HG03064 (cell line): ENCODE measurements around the gene RMDN2.
"Not testable (repeated sequence)": the region's sequence is repeated elsewhere in the genome, so short reads cannot be mapped to it uniquely, and the experiment has no call there.

Experiments used
- ATAC-seq: cut with Tn5 transposase; IDR thresholded peaks from one replicate; pipeline ENCODE4 v1.9.1; 2021; ENCODE audit warnings: low read depth; ENCODE audit not compliant: unreplicated experiment

Gene RMDN2

DNA sequence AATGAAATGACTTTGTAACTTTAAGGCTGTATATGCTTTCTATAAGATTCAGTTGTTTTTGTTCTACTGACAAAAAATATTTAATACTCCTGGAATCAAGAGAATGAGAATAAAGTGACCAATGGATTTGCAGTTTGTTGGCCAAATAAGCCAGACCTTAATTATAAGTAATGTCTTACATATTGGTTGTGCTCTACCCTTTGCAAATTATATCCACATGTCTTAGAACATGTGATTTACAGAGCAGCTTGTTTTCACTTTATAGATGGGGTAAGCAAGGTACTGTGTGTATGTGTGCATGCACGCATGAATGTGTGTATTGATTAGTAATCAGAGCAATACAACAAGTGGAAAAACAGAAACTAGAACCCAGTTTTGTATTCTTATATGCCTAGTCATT lies 59.1 kb downstream of the RMDN2 start:
- no peak for ATAC-seq

DNA sequence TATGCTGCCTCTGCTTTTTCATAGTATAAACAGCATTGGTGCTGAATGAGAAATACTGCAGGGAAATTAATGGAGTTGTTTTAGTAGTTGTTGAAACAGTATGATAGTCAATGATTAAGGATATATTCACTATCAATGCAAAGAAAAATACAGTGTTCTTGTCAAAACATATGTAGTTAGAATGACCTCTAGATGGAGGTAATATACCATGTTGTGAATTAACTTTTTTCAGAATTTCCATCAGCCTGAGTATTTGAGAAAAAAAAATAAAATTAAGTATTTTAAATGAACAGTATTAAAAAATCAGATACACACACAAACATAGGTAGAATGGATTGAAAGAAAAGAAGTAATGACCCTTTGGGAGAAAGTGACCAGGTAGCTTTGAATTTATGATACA lies 59.5 kb downstream of the RMDN2 start:
- no peak for ATAC-seq

DNA sequence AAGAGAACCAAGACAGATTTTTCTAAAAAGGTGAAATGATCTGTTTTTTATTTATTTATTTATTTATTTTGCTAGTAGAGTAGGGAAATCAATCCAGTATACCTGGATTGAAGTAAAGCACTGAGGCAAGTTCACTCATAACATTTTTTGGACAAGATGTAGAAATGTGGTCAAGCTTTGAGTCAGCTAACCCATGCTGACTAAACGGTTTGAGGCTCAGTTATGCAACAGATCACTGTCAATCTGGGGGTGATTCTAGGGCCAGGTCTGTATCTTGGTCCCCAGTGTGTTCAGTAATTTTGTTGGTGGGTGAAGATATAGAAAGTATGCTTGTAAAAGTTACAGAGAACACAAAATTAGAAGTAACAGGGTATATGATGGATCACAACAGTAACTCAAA lies 60.2 kb downstream of the RMDN2 start:
- ATAC-seq: no peak

DNA sequence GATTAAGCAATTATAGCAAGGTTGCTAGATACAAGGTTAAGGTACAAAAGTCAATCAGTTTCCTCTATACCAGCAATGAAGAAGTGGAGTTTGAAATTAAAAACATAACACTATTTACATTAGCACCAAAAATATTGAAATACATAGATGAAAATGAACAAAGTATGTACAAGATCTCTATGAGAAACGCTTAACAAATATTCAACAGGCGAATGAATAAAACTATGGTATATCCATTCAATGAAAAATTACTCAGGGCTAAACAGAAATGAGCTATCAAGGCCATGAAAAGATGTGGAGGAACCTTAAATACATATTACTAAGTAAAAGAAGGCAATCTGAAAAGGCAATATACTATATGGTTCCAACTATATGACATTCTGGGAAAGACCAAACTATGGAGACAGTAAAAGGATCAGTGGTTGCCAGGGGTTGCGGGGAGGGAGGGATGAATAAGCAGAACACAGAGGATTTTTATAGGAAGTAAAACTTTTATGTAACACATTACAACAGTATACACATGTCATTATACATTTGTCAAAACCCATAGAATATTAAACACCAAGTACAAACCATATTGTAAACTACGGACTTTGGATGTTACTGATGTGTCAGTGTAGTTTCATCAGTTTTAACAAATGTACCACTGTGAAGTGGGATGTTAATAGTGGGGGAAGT lies 62.1 kb downstream of the RMDN2 start:
- ATAC-seq: no peak

DNA sequence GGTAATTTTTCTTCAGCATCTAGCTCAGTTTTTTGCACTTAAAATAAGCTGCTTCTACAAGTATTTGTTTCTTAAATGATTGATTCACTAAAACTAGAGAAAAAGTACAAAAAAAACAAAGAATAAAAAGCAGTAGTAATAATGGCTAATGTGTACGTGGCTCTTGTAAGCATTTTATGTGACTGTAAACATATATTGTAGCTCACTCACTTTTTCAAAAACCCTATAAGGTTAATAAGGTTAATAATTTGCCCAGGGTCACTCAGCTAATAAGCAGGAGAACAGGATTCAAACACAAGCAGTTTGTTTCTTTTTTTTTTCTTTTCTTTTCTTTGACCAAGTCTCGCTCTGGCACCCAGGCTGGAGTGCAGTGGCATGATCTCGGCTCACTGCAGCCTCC lies 67.5 kb downstream of the RMDN2 start:
- ATAC-seq: no peak

DNA sequence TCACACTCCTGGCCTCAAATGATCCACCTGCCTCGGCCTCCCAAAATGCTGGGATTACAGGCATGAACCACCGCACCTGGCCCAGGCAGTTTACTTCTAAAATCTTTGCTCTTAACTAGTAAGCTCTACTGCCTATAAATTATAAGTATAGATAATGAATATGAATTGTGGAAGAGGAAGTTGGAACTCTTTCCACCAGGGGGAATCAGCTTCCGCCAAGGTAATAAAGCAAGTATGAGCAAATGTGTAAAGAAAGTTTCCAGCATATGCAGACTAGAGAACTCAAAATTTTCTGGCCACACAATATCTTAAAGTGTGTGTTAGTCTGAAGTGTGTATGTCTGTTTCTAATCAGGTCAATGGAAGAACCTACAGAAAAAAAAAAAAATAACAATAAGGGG lies 68.1 kb downstream of the RMDN2 start:
- ATAC-seq: no peak

DNA sequence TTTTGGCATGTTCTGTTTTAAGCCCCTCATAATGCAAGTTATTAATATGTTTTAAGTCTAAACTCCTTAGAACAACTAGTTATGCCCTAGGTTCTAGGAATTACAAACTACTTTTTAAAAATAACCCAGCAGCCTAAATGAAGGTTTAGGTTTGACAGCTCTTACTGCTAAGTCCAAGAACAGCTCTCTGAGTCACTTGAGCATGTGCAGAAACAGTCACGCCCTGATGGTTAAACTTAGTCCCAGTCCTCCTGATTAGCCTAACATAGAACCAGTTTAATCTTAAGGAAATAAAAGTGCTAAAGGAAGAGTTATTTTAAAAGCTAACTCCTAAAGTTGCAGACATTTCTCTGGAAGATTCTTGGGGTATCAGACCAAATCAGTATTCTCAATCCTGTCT lies 72.5 kb downstream of the RMDN2 start:
- no peak for ATAC-seq

DNA sequence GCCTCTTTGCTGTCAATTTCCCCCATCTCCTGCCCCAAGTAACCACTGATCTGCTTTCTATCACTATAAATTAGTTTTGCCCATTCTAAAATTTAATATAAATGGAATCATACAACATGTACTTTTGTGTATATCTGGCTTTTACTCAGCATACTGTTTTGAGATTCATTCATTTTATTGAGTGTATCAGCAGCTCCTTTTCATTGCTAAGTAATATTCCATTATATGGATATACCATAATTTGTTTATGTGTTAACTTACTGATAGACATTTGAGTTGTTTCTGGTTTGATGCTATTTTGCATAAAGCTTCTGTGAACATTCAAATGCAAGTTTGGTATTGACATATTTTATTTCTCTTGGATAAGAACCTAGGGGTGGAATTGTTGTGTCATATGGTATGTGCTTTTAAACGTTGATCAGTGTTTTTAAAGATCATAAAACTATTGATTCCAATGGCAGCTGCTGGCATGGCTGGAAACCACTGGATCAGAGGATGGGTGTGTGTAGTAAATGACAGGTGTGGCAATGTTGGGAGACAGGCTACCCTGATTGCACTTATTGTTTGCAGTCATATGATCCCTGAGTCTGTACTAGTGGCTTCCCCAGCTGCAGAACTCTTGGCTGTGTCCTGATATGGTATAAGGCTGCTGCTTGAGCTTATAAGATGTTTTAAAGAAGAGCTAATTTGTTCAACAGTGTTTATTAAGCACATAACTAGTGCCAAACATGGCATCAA lies 75.6 kb downstream of the RMDN2 start:
- no peak for ATAC-seq

DNA sequence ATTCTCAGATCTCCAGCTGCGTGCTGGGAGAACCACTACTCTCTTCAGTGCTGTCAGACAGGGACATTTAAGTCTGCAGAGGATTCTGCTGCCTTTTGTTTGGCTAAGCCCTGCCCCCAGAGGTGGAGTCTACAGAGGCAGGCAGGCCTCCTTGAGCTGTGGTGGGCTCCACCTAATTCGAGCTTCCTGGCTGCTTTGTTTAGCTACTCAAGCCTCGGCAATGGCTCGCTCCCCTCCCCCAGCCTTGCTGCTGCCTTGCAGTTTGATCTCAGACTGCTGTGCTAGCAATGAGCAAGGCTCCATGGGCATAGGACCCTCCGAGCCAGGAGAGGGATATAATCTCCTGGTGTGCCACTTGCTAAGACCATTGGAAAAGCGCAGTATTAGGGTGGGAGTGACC lies 85.1 kb downstream of the RMDN2 start:
- ATAC-seq: not testable (repeated sequence)

DNA sequence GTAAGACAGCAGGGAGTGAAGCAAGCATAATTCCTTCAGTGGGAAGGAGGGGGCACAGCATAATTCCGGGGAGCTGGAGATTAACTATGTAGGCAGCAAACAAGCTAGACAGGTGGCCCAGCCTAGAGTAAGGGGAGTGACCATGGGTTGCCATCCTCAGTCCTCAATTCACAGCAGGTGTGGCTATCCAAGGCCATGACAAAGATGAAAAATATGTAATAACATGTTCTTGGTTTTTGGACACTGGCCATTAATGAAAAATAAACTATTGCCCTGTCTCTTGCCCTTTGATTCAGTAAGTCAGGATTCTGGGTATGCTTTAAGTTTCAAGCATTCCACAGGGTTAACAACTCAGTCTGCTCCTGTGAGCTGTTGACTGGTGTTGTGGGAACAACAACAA lies 85.9 kb downstream of the RMDN2 start:
- no peak for ATAC-seq

DNA sequence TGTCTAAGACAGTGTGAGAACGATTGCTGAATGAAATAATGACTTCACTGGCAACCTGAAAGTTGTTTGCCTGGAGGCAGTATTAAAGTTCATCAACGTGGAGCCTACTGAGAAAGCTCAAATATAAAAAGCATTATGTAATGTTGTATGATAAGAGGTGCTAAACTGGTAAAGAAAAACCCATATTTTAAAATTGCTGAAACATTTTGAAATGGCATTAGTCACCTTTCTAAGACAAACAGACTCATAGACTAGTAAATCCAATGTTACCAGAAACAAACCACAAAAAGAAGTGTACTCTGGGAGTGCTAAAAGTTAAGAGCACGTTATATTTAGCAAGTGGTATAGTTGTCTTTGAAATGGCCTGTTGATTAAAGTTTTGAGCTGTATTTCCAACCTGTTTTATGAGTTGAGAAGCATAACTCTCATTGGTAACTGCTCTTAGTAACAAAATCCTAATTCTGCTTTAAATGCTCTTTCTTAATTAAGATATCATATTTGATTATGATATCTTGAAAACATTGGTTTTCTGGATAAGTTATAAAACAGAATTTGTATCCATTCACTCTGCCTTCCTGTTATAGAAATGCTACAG lies 88.2 kb downstream of the RMDN2 start:
- ATAC-seq: no peak

DNA sequence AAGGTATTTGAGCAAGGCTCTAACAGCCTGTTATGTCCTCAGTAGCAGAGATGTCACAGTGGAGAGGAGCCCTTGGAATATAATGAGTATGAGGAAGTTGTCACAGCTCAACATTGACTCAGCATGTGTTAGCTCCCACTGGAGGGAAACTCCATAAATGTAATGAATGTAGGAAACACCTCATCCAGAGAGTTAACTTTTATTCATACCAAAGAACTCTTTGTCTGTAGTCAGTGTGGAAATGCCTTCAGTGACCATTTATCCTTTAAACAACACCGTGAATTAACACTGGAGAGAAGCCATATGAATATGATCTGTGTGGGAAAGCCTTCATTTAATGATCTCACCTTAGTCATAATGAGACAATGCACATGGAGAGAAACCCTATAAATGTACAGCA lies 91.1 kb downstream of the RMDN2 start:
- ATAC-seq: no peak

DNA sequence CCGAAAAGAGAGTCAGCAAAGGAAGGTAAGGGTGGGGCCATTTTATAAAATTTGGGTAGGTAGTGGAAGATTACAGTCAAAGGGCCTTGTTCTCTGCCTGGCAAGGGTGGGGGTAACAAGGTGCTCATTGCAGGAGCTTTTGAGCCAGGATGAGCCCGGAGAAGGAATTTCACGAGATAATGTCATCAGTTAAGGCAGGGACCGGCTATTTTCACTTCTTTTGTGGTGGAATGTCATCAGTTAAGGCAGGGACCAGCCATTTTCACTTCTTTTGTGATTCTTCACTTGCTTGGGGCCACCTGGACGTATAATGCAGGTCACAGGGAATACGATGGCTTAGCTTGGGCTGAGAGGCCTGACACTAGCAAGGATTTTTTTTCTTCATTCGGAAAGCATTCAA lies 92.7 kb downstream of the RMDN2 start:
- ATAC-seq: no peak

DNA sequence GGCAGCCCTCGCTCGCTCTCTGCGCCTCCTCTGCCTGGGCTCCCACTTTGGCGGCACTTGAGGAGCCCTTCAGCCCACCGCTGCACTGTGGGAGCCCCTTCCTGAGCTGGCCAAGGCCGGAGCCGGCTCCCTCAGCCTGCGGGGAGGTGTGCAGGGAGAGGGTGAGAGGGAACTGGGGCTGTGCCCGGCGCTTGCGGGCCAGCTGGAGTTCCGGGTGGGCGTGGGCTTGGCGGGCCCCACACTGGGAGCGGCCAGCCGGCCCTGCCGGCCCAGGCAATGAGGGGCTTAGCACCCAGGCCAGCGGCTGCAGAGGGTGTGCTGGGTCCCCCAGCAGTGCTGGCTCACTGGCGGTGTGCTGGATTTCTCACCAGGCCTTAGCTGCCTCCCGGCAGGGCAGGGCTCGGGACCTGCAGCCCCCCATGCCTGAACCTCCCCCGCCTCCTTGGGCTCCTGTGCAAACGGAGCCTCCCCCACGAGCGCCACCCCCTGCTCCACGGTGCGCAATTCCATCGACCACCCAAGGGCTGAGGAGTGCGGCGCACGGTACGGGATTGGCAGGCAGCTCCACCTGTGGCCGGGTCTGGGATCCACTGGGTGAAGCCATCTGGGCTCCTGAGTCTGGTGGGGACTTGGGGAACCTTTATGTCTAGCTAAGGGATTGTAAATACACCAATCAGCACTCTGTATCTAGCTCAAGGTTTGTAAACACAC lies 95.4 kb downstream of the RMDN2 start:
- not testable (repeated sequence) for ATAC-seq

DNA sequence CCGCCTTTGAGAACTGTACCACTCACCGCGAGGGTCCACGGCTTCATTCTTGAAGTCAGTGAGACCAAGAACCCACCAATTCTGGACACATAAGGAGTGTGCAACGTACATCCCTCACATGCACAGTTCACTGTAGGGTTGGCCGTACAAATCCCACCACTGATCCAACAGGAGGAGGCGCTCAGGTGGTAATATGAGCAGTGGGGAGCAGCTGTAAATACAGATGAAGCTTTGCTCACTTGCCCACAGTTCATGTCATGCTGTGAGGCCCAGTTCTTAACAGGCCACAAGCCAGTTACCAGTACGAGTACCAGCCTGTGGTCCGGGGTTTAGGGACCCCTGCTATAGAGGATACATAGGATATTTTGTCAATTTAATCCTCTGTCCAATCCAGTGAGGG lies 96.5 kb downstream of the RMDN2 start:
- ATAC-seq: no peak

DNA sequence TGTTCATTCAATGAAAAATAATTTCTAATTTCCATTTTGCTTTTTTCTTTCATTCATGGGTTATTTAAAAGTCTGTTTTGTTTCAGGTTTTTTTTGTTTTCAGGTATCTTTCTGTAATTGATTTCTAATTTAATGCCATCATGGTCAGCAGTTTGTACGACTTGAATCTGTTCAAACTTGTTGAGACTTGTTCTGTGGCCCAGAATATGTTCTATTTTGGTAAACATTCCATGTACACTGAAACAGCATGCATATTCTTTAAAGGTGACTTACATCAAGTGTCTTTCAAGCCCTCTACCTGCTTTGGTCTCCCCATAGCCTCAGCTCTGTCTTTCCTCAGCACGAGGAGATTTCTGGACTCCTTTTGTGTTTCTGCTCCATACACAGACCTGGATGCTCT lies 101.8 kb downstream of the RMDN2 start:
- ATAC-seq: no peak

DNA sequence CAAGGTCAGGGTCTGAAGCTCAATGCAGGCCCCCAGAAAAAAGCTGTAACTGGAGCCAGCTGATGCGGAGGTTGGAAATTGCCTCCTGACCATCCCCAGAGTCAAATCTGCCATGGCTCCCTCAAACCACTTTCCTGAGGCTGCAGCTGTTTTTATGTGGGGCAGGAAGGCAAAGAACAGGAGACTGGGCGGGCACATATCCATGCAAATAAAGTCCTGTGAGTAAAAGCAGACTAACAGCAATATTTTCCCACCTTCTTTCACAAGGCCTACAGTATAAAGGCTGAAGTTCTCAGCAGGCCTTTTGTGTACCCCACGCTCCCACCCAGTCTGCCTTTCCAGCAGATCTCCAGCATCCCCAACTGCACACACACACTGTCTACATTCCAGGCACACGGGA lies 103.7 kb downstream of the RMDN2 start:
- ATAC-seq: no peak

DNA sequence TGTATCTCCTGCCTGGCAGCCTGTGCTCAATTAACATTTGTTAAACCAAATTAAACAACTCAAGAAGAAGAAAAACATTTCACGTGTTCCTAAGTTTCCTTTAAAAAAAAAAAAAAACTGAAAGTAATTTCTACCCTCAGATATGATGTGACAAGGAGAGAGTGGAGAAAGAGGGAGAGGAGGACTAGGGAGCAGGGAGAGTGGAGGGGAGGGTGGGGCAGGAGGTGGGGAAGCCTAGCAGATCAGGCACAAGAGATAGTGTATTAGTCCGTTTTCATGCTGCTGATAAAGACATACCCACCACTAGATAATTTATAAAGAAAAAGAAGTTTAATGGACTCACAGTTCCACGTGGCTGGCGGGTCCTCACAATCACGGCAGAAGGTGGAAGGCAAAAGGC lies 104.4 kb downstream of the RMDN2 start:
- ATAC-seq: no peak

DNA sequence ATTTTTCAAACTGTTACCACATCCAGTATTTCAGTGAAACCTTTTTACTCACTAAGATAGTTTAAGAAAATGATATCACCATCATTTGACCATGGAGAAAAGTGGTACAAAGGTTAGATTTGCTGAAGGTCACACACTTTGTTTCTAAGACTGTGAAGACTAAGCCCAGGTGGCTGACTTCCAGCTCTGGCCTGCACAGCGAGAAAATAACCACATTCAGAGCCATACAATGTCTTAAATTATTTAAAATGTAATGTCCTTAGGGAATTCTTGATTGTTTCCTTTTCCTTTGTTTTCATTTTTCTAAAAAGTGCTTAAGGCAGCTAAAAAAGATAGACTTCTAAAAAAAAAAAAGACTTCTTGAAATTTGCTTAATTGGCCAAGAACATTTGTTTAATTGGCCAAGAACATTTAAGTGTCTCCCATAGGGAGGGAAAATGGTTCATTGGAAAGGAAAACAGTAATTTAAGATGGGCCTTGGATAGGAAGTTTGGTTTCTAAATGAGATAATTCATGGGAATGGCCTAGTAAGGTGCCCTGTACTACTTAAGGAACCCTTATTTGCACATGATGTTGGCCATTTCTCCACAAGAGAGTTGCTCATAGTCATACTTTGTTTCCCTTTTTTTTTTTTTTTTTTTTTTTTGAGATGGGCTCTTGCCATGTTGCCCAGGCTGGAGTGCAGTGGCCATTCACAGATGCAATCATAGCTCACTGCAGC lies 105.7 kb downstream of the RMDN2 start:
- no peak for ATAC-seq

DNA sequence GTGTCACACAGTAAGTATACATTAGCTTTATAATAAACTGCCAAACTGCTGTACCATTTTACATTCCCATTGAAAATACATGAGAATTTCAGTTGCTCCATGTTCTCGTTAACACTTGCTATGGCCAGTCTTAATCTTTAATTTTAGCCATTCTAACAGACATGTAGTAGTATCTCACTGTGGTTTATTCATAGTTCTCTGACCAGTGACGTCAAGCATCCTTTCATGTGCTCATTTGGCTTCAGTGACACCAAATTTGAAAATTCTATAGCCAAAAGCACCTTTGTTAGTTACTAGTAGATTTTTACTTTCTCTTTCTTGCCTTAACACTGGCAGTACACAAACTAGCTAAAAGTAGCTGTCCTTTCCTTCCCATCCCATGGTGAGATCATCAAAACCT lies 107.9 kb downstream of the RMDN2 start:
- ATAC-seq: no peak

DNA sequence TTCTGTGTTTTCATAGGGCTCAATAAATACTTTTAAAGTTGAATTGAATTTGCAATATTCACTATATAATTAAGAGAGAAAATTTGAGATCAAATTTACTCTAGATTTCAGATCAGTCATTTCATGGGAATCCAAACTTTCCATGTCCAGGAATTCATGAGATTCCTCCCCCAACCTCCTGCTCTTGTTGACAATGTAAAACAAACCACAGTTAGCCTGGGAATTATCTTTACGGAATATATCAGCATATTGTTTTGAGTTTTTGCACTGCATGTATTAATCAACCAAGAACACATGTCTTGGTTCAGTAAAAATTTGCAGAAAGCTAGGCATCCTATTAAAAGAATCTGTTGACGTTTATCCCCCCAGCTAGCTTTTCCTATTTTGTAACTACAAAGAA lies 108.6 kb downstream of the RMDN2 start:
- no peak for ATAC-seq
